GM21423 (cell line): Measurements from ENCODE around the gene CLIC2.

Experiments
- ATAC-seq: cut with Tn5 transposase; IDR thresholded peaks from one replicate; pipeline ENCODE4 v1.9.1; 2021; ENCODE audit warnings: mild to moderate bottlenecking, moderate library complexity; ENCODE audit not compliant: unreplicated experiment

Gene CLIC2

GRCh38 chrX:155263854-155264628 lies 70.4 kb downstream of the CLIC2 start, which contains the start of gene RAB39B:
Gene RAB39B (minus strand): TSS chrX:155264491. CDS start chrX:155264288, 203 bp downstream.
- peak; percentile 87 for ATAC-seq

GRCh38 chrX:155262970-155263754 lies 71.3 kb downstream of the CLIC2 start:
- no peak for ATAC-seq

GRCh38 chrX:155259752-155260151 lies 74.7 kb downstream of the CLIC2 start:
- no peak for ATAC-seq

GRCh38 chrX:155251391-155251790 lies 83.0 kb downstream of the CLIC2 start:
- no peak for ATAC-seq

GRCh38 chrX:155247497-155247896 lies 86.9 kb downstream of the CLIC2 start:
- ATAC-seq, result no peak

GRCh38 chrX:155246748-155247147 lies 87.7 kb downstream of the CLIC2 start:
- ATAC-seq, result no peak

GRCh38 chrX:155242300-155242699 lies 92.1 kb downstream of the CLIC2 start:
- no peak for ATAC-seq

GRCh38 chrX:155237719-155238118 lies 96.7 kb downstream of the CLIC2 start:
- ATAC-seq, result no peak

- no peak for ATAC-seq
Measured at GRCh38 chrX:155235891-155236290, 98.5 kb downstream of the CLIC2 start.

- no peak for ATAC-seq
Measured at GRCh38 chrX:155231163-155231562, 103.3 kb downstream of the CLIC2 start.
